Fibroblast of villous mesenchyme (primary cell): ENCODE results near the gene MYO7B. TPM values are rescaled to one million over a fixed set of nuclear protein-coding genes. Genes with fewer than 3 reads are reported as not detected.

Experiments used
- DNase-seq: peaks from one replicate; pipeline ENCODE4 v3.0.0-alpha.2; 2010; ENCODE audit warnings: low read depth
- H3K4me3 ChIP-seq: 2 replicates; pipeline ENCODE4 v1.5.1; 2011; ENCODE audit warnings: low read depth, mild to moderate bottlenecking, low read length
- CTCF ChIP-seq: IDR thresholded peaks from 2 replicates; pipeline ENCODE4 v1.5.1; 2012; ENCODE audit warnings: low read depth, mild to moderate bottlenecking, low read length; ENCODE audit not compliant: insufficient read depth
- total RNA-seq: library from RNA; depleted of rRNA; stranded (reverse); fragments of >200 nt; gene quantifications from 2 replicates; pipeline ENCODE4 v1.2.3, GENCODE V29; 2012

MYO7B gene
- total RNA-seq, 1 donor = 0.86 TPM

- DNase-seq = no peak
- no peak for TF ChIP-seq CTCF
- H3K4me3 ChIP-seq = no peak overlapping the region
Observed at GRCh38 chr2:127641133-127641532, 105.7 kb downstream of the MYO7B start.

- no peak overlapping the region for H3K4me3 ChIP-seq
- no peak for TF ChIP-seq CTCF
- DNase-seq = no peak
Observed at GRCh38 chr2:127641846-127642507, 106.5 kb downstream of the MYO7B start.

- no peak overlapping the region for H3K4me3 ChIP-seq
- no peak for TF ChIP-seq CTCF
- DNase-seq = no peak
Observed at GRCh38 chr2:127642706-127643438, 107.4 kb downstream of the MYO7B start.

- no peak for TF ChIP-seq CTCF
- no peak overlapping the region for H3K4me3 ChIP-seq
- DNase-seq = no peak
Observed at GRCh38 chr2:127643439-127644065, 108.1 kb downstream of the MYO7B start.

GRCh38 chr2:127644066-127645025 is 108.9 kb downstream of the MYO7B start:
- no peak for DNase-seq
- H3K4me3 ChIP-seq = no peak overlapping the region
- peak; percentile 25 for TF ChIP-seq CTCF

GRCh38 chr2:127645026-127645394 is 109.5 kb downstream of the MYO7B start:
- H3K4me3 ChIP-seq = no peak overlapping the region
- DNase-seq = no peak
- TF ChIP-seq CTCF = no peak
